ENCODE data around the gene SLC23A1. TPM values are rescaled to one million over a fixed set of nuclear protein-coding genes. Genes with fewer than 3 reads are reported as not detected.

The SLC23A1 gene
- polyA plus RNA-seq, 1 experiment: not detected

DNA sequence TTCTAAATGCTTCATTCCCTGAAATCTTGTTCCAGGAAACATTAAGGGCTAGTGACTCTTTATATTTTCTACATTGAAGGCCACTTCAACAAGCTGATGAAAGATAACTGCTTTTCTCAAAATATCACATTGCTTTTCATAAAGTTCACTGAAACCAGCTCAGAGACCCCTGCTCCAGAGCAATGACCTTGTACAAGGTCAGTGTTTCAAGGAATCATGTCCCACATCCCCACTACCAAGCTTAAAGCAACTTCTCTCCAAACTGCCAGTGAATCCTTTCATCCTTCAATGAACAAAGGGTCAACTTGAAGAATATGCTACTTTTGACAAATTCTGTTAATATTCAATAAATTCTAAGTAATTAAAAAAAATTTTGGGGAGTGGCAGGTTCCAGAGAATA lies 32.8 kb upstream of the SLC23A1 start:
- ChIA-PET POLR2A (no interaction called here), CTCF (interaction anchor here (1.2 to 4.0 kb wide), 3 partner anchors 98 to 103 kb away, joined by 3 to 18 read pairs (median 5); no protein-coding TSS in a partner anchor)
- TF ChIP-seq, protein P1, sequence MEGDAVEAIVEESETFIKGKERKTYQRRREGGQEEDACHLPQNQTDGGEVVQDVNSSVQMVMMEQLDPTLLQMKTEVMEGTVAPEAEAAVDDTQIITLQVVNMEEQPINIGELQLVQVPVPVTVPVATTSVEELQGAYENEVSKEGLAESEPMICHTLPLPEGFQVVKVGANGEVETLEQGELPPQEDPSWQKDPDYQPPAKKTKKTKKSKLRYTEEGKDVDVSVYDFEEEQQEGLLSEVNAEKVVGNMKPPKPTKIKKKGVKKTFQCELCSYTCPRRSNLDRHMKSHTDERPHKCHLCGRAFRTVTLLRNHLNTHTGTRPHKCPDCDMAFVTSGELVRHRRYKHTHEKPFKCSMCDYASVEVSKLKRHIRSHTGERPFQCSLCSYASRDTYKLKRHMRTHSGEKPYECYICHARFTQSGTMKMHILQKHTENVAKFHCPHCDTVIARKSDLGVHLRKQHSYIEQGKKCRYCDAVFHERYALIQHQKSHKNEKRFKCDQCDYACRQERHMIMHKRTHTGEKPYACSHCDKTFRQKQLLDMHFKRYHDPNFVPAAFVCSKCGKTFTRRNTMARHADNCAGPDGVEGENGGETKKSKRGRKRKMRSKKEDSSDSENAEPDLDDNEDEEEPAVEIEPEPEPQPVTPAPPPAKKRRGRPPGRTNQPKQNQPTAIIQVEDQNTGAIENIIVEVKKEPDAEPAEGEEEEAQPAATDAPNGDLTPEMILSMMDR (IDR thresholded peaks at IDR 0.05; ENCODE audit: insufficient read depth, low read depth, low read length): no peak
- Histone ChIP-seq H3K36me3 (ENCODE audit: control insufficient read depth, insufficient read depth, low read length) (peaks cover 6% of the 10 kb centered on the region), H3K27me3 (ENCODE audit: control insufficient read depth, insufficient read depth, low read length) (no peaks in the 10 kb centered on the region), H3K4me3 (ENCODE audit: low read depth, low read length) (no peak overlapping the region)
- no peak for DNase-seq (ENCODE audit: low read depth)

DNA sequence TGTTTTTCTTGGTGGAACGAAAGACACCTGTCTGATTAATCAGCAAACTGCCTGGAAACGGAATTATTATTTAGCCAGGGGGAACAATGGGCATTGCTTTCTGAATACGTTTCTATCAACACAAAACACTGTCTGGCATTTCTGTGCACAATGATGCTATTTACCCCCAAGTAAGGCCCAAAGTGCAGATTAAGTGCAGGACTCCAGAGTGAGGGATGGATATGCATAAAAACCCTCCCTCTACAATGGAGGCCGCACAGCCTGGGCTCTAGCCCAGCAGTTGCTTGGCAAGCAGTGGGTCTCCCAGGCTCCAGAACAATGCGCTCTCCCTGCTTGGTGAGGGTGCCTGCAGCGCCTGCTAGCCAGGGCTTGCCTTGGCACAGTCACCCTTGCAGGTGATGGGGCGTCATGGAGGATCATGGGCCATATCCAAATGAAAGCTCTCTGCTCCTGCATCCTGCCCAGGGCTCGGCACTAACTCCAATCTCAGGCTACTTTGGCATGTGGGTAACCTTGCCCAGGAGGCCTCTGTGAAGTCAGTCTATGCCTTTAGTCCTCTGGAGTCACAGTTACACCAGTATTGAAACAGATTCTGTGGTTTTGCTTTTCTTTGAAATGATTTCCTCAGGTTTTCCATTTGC lies 32.2 kb upstream of the SLC23A1 start:
- TF ChIP-seq, protein P1 (IDR thresholded peaks at IDR 0.05; ENCODE audit: insufficient read depth, low read depth, low read length): no peak
- no peak for DNase-seq (ENCODE audit: low read depth)
- POLR2A ChIA-PET: no interaction called here
- CTCF ChIA-PET: interaction anchor here (1.2 to 4.0 kb wide), 3 partner anchors 98 to 103 kb away, joined by 3 to 18 read pairs (median 5); no protein-coding TSS in a partner anchor
- peaks cover 6% of the 10 kb centered on the region for H3K36me3 ChIP-seq (ENCODE audit: control insufficient read depth, insufficient read depth, low read length)
- no peaks in the 10 kb centered on the region for H3K27me3 ChIP-seq (ENCODE audit: control insufficient read depth, insufficient read depth, low read length)
- no peak overlapping the region for H3K4me3 ChIP-seq (ENCODE audit: low read depth, low read length)

DNA sequence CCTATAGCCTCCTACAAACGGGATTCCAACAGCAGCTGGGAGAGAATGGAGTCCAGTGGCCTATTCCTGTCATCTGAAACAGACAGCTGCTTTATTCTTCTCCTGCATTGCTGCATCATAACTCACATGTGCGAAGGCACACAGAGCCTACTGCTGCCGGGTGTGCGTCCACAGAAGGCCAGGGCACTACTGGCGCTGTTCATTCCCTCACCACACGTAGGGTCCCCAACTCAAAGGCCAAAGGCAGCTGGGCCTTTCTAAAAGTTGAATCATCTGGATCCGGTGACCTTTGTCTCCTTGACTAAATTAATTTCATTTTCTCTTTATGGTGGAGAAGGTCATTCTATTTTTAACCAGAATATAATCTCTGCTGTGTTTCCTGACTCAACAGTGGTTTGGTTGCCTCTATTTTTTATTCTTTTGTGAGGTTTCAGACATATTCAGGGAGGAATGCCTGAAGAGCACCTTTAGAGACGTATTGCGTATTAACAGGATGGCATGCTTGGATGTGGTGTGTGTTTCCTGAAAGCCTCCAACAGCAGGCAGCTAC lies 31.6 kb upstream of the SLC23A1 start:
- DNase-seq (ENCODE audit: low read depth): no peak
- H3K4me3 ChIP-seq (ENCODE audit: low read depth, low read length): no peak overlapping the region
- no peaks in the 10 kb centered on the region for H3K27me3 ChIP-seq (ENCODE audit: control insufficient read depth, insufficient read depth, low read length)
- peaks cover 6% of the 10 kb centered on the region for H3K36me3 ChIP-seq (ENCODE audit: control insufficient read depth, insufficient read depth, low read length)
- ChIA-PET POLR2A (no interaction called here), CTCF (interaction anchor here (4.0 kb wide), 1 partner anchor 99 kb away, joined by 18 read pairs; no protein-coding TSS in a partner anchor)
- TF ChIP-seq, protein P1 (IDR thresholded peaks at IDR 0.05; ENCODE audit: insufficient read depth, low read depth, low read length): no peak

DNA sequence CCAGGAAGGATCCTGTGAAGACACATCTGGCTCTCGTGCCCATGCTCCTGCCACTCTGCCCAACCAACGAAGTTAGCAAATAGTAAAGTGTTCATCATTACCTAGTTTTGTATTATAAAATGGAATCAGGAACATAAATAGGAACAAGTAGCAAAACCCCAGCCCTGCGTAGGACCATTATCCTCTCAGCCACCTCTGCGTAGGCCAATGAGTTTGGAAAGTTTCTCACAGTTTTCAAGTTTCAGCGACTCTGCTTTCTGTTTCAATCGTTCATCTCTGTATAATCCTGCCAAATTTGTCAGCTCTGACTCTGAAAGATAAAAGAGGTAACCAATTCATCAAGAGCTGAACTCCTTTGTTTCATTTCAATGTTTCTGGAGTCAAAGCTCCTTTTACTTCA lies 30.9 kb upstream of the SLC23A1 start:
- ChIA-PET POLR2A (no interaction called here), CTCF (interaction anchor here (1.0 to 4.0 kb wide), 2 partner anchors 16 to 100 kb away, joined by 3 to 18 read pairs; no protein-coding TSS in a partner anchor)
- TF ChIP-seq, protein P1 (IDR thresholded peaks at IDR 0.05; ENCODE audit: insufficient read depth, low read depth, low read length): no peak
- DNase-seq (ENCODE audit: low read depth): no peak
- H3K36me3 ChIP-seq (ENCODE audit: control insufficient read depth, insufficient read depth, low read length): peaks cover 6% of the 10 kb centered on the region
- H3K4me3 ChIP-seq (ENCODE audit: low read depth, low read length): no peak overlapping the region
- no peaks in the 10 kb centered on the region for H3K27me3 ChIP-seq (ENCODE audit: control insufficient read depth, insufficient read depth, low read length)

DNA sequence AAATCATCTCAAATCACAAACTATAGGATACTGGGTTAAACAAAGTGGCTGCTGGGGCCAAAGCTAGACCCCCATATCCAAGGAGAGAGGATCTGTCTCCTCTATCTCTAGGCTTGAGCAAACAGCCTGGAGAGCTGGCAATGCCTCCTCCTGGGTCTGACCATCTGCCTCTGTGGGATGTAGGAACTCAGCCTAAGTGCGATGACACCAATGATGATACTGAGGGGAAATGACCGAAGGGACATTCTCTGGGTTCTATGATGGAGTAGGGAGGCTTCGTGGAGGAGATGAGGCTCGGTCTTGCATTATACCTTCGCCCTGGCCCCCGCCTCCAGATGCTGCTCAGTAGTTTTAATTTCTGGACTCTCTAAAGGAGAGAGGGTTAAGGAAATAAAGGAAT lies 30.1 kb upstream of the SLC23A1 start:
- CTCF ChIA-PET: interaction anchor here (0.9 to 4.0 kb wide), 3 partner anchors 9 to 101 kb away, joined by 3 to 18 read pairs (median 4); no protein-coding TSS in a partner anchor
- peaks cover 5% of the 10 kb centered on the region; the same call in 1 of the 2 replicates for H3K36me3 ChIP-seq (ENCODE audit: control insufficient read depth, insufficient read depth, low read length)

More for the DNA sequence above, 30.1 kb upstream of the SLC23A1 start:
- H3K4me3 ChIP-seq (ENCODE audit: low read depth, low read length): no peak overlapping the region
- no peaks in the 10 kb centered on the region for H3K27me3 ChIP-seq (ENCODE audit: control insufficient read depth, insufficient read depth, low read length)
- DNase-seq (ENCODE audit: low read depth): no peak
- TF ChIP-seq, protein P1 (IDR thresholded peaks at IDR 0.05; ENCODE audit: insufficient read depth, low read depth, low read length): no peak
- POLR2A ChIA-PET: no interaction called here

All from BJ (cell line).